Skin epidermis (tissue), 12 donors: ENCODE data around the gene BMF.

ENCODE experiments used
- H3K27ac ChIP-seq, 21 experiments: fragments of 200-600 bp; sonication (generic) in 11 of 21; one replicate each; pipeline ENCODE4 v1.5.0; 2020; ENCODE audit warnings: mild to moderate bottlenecking in 3 of 21, inconsistent platforms in 2 of 21, moderate library complexity in 2 of 21
- H3K4me3 ChIP-seq, 7 experiments: fragments of 200-600 bp; sonication (generic) in 2 of 7; one replicate each; pipeline ENCODE4 v1.5.0; 2020; ENCODE audit warnings: inconsistent platforms in 2 of 7, mild to moderate bottlenecking in 2 of 7, moderate library complexity in 1 of 7

BMF gene

DNA sequence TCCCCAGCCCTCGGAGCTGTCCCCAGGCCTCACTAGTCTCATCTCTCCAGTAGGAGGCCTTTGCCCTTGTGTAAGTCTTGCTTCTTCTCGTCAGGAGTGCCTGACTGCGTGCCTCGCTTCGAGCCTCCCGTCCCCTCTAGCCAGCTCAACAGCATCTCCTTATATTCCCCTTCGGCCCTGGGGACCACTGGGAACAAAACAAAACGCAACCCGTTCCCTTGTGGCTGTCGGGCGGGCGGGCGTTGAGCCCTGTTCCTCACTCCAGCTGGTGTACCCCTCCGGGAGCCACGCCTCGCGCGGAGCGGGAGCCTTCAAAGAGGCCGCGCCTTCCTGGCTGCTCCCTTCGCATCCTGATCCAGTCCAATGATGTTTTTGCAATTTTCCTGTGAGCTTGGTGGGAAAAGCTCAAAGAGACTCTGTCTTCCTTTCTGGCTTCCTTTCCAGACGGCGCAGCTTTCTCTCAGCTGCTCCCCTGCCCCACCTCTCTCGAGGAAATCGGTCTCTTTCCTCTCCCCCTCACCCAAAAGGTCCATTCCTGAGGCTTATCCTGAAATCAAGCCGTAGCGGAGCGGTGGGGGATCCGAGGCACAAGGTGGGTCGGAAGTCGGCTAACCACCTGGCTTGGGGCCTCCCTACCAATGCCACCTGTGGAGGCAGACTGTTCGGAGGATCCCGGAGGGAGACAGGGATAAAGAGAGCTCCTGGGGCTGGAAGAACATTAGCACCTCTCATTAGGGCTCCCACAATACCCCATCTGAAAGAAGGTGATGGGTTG lies 36.3 kb downstream of the BMF start:
- Histone ChIP-seq H3K27ac (peak overlapping the region in 1 of 21 experiments; percentile 63), H3K4me3 (no peak overlapping the region)

DNA sequence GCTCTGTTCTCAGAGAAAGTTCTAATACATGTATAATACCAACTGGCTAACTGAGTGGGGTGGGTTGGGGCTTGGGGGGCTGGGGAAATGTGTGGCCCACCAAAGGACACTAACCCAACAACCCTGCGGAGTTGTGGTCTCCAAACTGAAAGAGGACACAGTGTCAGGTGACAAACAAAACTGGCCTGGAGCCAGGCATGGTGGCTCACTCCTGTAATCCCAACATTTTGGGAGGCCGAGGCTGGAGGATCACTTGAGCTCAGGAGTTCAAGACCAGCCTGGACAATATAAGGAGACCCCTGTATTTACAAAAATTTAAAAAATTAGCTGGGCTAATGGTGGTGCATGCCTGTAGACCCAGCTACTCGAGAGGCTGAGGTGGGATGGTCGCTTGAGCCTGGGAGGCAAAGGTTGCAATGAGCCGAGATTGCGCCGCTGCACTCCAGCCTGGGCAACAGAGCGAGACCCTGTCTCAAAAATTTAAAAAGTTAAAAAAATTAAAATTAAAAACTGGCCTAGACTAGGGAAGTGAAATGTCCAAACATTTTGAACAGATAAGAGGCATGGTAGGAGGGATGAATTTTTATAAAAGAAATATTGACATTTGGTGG lies 38.0 kb downstream of the BMF start:
- H3K4me3 ChIP-seq: no peak overlapping the region
- H3K27ac ChIP-seq: peak overlapping the region in 1 of 21 experiments; percentile 17

DNA sequence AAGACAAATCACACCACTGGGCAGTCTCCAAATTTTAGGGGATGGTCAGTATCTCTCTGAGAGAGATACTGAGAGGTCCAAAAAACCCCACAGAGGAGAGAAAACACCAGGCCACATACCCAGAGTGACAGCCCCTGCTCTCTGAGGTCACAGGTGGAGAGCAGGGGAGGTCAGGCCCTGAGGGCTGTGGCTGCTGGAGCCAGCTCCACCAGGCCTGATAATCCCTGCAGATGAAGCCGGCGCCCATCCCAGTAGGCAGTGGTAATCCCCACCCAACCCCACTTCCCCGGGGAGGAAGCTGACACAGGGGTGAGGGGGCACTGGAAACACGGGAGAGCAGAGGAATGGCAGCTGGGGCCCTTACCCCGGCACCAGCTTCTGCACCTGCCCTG lies 38.5 kb downstream of the BMF start:
- Histone ChIP-seq H3K27ac (peak overlapping the region in 6 of 21 experiments; percentile 17 to 69 (median 56)), H3K4me3 (no peak overlapping the region)

DNA sequence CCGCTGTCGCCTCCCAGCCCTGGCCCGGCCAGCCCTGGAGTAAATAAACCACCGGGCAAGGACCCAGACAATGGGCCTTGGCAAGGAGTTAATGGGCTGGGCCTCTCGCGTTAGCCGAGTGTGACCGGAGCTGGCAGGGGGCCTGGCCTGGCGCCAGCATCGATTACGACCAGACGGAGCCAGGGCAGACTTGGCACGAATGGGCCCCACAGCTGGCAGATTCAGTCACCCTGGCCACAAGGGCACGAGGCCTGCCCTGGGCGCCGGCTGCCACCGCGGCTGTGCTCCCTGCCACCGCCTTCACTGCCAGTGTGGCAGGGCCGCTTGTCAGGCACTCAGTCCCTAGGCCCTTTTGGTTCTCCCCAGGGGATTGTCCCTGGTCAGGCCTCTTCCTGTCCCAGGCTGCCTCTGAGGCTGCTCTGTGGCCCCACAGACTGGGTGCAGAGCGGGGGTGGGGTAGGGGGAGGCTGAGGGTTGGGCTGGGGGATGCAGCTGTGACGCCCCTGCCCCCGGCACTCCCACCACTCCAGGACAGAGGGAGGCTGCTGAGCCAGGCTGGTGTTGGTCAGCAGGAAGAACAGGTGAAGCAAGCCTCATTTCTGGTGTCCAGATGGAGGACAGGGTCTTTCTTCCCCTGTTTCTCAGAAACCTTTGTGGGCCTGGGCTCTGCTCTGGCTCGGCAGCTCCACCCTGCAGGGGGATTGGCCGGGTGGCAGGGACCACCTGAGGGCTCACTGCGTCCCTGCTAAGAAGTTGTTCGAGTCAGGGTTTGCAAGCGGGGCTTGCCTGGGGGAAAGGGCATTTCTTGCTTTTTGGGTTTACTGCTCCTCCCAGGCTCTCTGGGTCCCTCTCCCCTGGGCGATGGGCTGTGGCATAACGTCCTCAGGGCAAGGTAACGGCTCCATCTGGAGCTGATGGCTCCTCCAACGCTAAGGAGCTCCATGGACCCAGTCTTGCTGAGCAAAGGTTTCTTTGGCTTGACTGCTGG lies 39.2 kb downstream of the BMF start:
- peak overlapping the region in 15 of 21 experiments; percentile 11 to 73 (median 57) for H3K27ac ChIP-seq
- H3K4me3 ChIP-seq: no peak overlapping the region

DNA sequence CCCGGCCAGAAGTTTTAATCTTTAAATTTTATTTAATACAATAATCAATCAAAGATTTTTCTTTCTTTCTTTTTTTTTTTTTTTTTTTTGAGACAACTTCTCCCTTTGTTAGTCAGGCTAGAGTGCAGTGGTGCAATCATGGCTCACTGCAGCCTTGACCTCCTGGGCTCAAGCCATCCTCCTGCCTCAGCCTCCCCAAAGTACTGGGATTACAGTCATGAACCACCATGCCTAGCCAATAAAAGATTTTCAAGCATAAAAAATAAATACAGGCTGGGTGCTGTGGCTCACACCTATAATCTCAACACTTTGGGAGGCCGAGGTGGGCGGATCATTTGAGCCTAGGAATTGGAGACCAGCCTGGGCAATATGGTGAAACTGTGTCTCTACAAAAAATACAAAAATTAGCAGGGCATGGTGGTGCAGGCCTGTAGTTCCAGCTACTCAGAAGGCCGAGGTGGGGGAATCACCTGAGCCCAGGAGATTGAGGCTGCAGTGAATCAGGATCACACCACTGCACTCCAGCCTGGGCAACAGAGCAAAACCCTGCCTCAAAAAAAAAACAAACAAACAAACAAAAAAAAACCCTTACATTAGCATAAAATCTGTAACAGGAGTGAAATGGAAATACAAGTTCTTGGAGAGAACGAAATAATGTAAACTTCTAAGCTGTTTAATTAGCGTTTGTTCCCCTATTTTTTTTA lies 40.6 kb downstream of the BMF start:
- Histone ChIP-seq H3K4me3 (no peak overlapping the region), H3K27ac (no peak overlapping the region)

DNA sequence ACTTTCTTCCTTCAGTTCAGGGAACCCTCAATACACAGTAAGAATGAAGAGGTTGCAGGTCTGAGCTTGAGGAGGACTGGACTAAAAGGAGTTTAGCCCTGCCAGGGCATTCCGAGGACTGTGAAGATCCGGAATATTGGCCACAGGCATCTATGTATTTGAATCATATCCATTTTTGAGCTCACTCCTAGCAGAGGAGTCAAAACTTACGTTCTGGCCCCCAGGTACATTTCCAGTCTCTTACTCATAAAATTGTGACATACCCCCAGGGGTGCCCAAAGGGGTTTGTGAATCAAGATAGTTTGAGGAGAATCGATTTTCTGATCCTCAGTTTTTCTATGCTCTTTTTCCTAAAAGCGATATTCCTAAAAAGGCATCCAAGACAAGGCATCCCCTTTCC lies 42.1 kb downstream of the BMF start:
- Histone ChIP-seq H3K4me3 (no peak overlapping the region), H3K27ac (no peak overlapping the region)

DNA sequence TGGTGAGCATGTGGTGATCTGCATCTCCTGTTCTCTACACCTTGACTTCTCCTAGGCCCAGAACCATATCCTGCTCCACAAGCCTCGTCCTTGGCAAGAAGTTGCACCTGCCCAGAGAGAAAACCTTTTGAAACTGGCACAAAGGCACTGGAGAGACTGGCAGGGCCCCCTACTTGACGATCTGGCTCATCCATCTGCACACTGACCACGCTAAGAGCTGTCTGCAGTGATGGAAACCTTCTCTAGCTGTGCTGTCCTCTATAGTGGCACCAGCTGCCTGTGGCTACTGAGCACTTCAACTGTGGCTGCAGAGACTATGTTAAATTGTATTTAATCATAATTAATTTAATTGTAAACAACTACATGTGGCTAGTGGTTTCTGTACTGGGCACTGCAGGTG lies 43.5 kb downstream of the BMF start:
- Histone ChIP-seq H3K4me3 (no peak overlapping the region), H3K27ac (peak overlapping the region in 2 of 21 experiments; percentile 15 to 64)

DNA sequence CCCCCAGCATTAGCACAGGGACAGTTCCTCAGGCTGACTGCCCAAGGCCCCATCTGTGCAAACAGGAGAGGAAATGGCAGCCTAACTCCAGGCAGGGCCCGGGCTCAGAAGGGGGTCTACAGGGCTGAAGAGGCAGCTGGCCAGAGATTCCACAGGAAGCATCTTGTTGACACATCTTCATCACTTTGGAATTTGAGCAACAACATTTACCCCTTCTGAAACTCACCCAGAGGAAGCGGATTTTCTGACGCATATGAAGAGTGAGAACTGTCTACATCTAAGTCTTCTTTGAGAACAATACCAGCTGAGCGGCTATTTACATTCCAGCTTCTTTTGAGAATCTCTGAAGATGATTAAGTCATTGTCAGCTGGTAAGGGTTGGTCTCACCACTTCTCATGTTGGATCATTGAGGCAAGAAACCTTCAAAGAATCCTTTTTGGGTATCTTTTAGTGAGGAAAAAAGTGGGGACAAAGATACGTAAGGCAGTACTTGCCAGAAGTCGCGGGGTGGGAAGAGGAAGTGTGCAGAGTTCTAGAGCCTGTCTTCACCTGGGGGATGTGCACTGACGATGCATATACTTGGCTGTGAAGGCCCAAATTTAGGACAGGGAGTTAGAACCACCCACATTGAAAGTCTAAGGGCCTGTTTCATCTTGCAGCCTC lies 44.3 kb downstream of the BMF start:
- peak overlapping the region in 4 of 21 experiments; percentile 15 to 64 (median 32) for H3K27ac ChIP-seq

DNA sequence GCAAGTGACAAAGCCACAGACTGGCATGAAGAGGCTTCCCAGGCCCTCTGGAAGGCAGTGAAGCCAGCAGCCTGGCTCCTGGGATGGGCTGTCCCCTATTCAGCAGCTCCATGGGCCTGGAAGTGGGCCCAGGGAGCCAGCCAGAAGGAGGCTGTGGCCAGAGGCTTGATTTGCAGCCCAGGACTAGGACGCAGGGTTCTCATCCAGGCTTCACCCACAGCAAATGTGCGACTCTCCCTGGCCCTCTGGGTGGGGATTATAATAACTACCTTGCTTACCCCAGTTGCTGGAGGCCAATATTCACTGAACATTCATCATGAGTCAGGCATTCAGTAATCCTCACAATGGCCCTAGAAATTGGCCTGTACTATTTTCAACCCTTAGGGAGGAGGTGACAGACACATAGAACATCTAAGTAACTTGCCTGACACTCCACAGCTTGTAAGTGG lies 45.1 kb downstream of the BMF start:
- Histone ChIP-seq H3K27ac (peak overlapping the region in 6 of 21 experiments; percentile 20 to 43 (median 30)), H3K4me3 (no peak overlapping the region)

More for the DNA sequence above, 44.3 kb downstream of the BMF start:
- no peak overlapping the region for H3K4me3 ChIP-seq

DNA sequence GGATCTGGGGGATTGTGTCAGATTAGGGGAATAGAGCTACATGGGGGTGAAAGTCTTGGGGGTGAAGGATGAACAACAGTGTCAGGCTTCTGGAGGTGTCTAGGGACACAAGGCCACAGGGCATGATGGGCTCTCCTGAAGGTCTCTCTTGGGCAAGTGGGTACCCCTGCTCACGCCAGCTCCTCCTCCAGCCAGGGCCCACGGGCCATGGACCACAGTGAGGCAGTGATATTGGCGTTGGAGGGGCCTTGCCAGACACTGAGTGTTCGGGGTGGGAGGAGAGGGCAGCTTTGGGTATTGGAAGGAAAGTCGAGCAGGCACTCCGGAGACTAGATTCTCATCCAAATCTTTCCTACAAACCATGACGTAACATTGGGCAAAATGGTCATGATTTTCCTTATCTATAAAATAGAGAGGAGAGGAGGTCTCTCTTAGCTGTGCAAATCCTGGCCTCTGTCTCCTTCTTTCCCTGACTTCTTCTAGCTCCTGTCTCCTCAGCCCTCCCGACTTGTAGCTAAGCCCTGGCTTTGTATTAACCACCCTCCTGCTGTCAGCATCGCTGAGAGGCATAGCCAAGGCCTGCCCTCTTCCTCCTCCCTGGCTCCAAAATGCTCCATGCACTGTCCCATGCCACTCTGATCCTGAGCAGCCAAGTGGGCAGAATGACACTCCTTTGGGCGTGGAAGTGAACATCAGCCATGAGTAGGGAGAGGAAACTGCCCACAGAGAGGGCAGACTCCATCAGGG lies 45.7 kb downstream of the BMF start:
- Histone ChIP-seq H3K27ac (peak overlapping the region in 5 of 21 experiments; percentile 20 to 43 (median 33)), H3K4me3 (no peak overlapping the region)

DNA sequence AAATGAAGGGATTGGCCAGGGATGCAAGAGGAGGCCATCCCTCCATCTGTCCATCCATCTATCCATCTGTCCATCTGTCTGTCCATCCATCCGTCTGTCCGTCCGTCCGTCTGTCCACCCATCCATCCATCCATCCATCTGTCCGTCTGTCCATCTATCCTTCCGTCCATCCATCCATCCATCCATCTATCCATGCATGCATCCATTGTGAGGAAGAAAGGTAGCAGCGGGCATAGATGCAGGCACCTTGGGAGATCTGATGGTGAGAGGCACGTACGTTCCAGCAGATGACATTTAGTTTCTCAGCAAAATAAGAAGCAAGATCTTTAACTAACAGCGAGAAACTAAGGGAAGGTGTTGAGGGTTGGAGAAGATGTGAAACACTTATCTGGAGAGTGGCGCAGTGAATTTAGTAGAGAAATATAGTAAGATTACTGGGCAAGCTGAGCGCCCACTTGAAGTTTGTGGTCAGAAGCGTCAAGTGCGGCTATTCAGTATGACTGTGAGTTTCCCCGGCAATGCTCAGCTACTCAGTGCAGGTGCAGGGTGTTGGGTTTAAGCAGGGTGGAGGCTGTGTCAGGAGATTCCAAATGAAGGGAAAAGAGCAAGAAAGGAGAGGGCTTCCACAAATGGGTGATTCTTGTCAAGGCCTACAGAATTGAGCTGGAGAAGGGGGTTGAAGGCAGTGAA lies 47.3 kb downstream of the BMF start:
- Histone ChIP-seq H3K27ac (no peak overlapping the region), H3K4me3 (no peak overlapping the region)

DNA sequence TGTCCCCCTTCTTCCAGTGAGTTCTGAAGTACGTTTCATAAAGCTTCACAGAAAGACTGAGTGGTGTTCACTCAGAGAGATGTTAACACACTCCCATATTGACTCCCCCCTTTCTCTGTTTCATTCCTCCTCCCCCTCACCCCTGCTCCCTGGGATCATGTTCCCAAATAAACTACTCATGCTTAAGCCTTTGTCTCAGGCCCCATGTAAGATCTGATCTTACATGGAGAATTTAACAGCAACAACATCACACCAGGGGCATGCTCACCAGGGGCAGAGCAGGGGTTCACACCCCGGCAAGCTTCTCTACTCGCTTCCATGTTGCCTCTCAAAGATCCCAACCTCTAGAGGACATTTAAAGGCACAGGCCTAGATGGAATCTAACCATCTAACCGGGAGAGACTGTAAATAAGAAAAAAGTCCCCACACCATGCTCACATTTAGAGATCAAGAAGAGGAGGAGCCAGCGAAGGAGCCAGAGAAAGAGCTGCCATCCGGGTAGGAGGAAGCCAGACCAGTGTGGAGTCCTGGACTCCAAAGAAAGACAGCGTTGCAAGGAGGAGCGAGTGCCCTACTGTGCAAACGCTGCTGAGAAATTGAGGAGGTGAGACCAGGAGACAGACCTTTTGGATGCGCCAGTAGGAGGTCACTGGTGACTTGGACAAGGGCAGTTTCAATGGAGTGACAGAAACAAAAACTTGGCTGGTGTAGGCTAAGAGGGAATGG lies 48.3 kb downstream of the BMF start:
- H3K4me3 ChIP-seq: no peak overlapping the region

DNA sequence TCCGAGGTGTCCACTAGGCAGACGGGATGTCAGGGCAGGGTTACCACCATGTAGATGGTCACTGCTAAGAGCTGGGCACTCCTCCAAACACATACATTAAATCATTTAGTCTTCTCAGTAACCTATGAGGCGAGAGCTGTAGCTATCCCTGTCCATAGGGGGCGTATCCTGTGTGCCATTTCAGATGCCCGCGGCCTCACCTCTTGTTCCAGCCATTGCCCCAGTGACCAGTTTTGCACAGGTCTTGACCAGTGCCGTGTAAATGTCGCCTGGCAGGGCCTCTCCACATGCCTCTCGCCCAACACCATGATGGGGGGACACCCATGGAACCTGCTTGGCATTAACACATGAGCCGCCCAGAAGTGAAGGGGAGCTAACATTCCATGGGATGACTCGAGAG lies 48.9 kb downstream of the BMF start:
- no peak overlapping the region for H3K4me3 ChIP-seq
- H3K27ac ChIP-seq: no peak overlapping the region

More for the DNA sequence above, 48.3 kb downstream of the BMF start:
- H3K27ac ChIP-seq: no peak overlapping the region

DNA sequence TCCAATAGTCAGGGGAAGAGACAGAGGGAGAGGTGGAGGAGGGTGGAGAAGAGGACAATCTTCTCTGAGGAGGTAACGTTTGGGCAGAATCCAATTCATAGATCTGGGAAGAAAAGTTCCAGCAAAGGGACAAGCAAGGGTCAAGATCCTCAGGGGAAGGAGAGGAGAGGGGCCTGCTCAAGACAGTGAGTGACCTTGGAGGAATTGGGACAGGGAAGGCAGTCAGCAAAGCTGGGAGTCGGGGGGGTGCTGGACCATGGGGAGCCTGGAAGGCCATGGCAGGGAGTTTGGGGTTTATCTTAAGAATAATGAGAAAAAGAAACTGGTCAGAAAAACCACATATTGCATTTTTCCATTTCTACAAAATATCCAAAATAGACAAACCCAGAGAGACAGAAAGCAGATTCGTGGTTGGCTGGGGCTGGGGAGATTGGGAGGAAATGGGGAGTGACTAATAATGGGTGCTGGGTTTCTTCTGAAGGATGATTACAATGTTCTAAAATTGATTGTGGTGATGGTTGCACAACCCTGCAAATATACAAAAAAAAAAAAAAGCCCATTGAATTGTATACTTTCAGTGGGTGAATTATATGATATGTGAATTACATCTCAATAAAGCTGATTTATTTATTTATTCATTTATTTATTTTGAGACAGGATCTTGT lies 50.1 kb downstream of the BMF start:
- no peak overlapping the region for H3K4me3 ChIP-seq
- peak overlapping the region in 4 of 21 experiments; percentile 2 to 50 (median 22) for H3K27ac ChIP-seq

DNA sequence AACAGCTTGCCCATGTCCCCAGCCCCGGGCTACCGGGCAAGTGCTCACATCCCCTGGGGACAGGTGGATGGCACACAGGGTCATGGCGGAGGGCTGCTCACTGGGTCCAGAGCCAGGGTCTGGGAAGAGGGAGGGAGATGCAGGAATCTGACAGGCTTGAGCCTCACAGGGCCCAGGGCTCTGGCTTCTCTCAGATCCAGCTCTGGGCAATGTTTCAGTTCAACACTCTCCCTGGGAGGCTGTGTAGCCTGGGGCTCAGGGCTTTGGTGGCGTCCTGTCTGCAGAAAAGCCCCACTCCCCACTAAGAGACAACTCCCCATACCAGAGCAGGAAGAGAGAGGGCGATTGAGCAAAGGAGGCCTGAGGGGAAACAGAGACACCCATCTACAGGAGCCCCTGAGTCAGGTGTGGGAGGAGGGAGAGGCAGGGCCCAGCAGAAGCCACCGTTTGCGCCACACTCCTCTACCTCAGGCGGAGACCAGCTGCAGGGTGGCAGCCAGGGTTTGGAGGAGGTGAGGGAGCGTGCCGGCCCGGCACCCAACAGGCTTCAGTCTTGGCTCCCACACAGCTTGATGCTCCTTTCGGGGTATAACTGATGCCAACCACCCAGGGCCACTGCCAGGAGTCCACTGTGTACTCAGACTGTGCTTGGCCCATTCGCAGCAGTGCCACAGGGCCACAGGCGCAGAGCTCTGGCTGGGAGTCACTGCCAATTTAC lies 52.9 kb downstream of the BMF start:
- H3K4me3 ChIP-seq: no peak overlapping the region
- H3K27ac ChIP-seq: peak overlapping the region in 5 of 21 experiments; percentile 9 to 81 (median 31)
